HK-2 (cell line): ENCODE data around the gene PADI3.

ENCODE experiments used
- DNase-seq: peaks from one replicate; pipeline ENCODE4 v3.0.0-alpha.2; 2018; ENCODE audit not compliant: unreplicated experiment

Gene PADI3

DNA sequence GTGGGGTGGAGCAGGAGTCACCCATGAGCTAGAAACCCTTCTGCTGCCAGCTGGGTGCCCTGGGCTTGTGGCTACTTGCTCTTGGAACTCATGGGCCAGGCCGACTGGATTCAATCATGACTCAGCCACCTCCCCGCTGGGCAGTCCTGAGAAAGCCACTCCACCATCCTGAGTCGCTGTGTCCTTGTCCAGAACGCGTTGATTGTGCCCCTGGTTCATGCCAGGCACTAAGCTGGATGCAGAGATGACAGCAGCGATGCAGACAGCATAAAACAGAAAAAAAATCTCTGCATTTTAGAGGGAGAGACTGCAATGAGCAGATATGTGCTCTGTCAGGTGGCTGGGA is 33.4 kb upstream of the PADI3 start:
- DNase-seq, result peak; percentile 47

DNA sequence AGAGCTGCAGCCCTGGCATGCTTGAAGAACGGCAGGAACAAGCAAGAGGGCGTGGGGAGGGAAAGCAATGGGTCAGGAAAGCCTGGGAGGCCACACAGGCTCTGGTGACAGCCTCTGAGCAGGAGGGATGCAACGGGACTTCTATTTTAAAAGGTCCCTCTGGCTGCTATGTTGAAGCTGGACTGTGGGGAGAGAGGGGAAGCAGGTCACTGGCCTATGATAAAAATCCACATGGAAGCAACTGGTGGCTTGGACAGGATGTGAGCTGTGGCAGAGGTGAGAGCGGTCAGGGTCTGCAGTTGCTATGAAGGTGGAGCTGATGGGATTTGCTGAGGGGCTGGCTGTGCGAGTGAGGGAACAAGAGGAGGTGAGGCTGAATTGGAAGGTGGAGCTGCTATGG is 32.8 kb upstream of the PADI3 start:
- no peak for DNase-seq

DNA sequence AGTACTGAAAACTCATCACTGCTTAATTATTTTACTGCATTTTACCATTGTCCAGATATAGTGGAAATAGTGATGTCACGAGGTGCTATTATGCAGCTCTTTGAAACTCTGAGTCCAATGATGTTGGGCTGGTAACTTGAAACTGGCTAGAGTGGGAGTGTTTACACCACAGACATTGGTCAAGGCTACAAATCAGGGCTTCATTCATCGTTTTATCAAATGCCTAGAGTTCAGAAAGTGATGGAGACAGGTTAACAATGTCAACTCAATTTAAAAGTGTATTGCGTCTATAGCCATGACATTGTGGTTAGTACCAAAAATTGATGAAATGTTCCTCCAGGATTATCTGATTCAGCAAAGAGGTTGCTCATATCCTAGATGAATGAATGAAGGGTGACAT is 31.3 kb upstream of the PADI3 start:
- DNase-seq, result no peak

- no peak for DNase-seq
These were observed 30.0 kb upstream of the PADI3 start for GRCh38 chr1:17218939-17219338.

DNA sequence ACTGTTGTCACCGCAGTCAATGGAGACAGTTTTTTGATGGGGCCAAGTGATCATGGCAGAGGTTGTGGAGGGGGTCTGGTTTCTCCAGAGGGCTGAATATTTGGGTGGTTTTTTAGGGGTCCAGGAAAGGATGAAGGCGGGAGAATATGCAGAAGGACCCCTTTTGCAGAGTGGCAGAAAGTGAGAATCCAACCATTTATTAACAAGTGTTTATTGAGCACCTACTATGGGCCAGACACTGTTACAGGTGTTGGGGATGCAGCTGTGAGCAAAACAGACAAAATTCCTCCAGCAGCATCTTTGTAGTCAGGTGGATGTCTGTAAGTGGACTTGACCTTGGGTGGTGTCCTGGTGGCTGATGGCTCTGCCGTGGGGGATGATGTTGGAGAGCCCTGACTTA is 28.6 kb upstream of the PADI3 start:
- DNase-seq, result no peak

DNA sequence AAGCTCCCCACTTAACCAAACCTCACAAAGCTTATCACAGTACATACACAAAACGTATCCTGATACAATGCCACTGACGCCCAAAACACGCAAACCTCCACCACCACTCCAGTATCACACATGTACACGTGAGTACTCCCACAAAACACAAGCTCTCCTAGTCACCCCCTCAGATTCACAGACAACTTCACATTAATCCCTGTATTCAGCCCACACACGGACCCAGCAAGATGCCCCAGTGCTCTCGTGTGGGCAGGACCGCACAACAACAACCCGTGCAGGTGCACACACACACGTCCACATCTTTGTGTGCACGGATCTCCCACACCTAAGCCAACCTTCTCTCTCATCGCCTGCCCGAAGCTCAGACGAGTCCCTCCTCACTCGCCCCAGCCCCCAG is 26.3 kb upstream of the PADI3 start:
- no peak for DNase-seq

- no peak for DNase-seq
These were observed 24.5 kb upstream of the PADI3 start for GRCh38 chr1:17224434-17224833.

GRCh38 chr1:17225140-17225539 is 23.8 kb upstream of the PADI3 start:
- no peak for DNase-seq

DNA sequence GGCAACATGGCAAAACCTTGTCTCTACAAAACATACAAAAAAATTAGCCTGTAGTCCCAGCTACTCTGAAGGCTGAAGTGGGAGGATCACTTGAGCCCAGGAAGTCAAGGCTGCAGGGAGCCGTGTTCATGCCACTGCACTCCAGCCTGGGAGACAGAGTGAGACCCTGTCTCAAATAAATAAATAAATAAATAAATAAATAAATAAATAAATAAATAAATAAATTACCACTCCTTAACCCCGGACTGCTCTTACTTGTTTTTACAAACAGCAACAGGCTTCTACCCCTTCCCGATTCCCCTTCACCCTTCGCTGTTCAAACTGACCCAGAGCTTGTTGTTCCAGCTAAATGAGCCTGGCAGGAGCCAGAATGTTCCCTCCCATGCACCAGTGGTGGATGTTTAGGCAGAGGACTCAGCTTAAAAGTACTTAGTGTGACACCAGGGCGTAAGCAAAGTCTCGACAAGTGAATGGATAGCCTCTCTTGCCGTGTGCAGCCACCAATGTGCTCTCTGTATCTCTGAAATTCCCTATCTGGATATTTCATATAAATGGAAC is 21.5 kb upstream of the PADI3 start:
- no peak for DNase-seq

DNA sequence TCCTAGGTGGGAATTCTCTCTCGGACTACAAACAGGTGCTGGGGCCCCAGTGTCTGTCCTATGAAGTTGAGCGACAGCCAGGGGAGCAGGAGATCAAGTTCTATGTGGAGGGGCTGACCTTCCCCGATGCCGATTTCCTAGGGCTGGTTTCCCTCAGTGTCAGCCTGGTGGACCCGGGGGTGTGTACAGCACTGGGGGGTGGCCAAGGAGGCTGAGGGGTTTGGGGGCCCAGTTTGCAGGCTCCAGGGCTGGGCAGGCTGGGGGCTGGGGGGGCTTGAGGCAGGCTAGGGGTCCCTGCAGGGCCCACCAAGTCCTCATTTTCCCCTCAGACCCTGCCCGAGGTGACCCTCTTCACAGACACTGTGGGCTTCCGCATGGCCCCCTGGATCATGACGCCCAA is 20.3 kb upstream of the PADI3 start:
- DNase-seq, result no peak

DNA sequence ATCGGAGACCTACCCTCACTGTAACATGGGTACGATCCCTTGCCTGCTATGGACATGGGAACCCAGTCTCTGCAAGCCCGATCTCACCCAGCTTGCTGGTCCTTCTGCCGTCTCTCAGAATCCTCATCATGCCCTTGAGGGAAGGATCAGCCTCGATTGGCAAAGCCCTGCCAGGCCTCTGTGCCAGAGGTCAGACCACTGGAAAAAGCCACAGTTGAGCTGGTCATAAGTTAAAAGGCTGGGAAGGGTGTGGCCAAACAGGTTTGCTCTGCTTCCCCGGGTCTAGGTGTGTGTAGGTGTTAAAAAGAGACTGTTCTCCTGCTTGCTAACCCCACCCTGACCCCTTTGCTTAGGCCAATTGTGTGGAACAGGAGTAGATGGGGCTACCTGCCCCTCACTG is 19.5 kb upstream of the PADI3 start:
- DNase-seq, result no peak

GRCh38 chr1:17230106-17230505 is 18.8 kb upstream of the PADI3 start:
- DNase-seq, result no peak

- no peak for DNase-seq
These were observed 18.1 kb upstream of the PADI3 start for GRCh38 chr1:17230671-17231310.

DNA sequence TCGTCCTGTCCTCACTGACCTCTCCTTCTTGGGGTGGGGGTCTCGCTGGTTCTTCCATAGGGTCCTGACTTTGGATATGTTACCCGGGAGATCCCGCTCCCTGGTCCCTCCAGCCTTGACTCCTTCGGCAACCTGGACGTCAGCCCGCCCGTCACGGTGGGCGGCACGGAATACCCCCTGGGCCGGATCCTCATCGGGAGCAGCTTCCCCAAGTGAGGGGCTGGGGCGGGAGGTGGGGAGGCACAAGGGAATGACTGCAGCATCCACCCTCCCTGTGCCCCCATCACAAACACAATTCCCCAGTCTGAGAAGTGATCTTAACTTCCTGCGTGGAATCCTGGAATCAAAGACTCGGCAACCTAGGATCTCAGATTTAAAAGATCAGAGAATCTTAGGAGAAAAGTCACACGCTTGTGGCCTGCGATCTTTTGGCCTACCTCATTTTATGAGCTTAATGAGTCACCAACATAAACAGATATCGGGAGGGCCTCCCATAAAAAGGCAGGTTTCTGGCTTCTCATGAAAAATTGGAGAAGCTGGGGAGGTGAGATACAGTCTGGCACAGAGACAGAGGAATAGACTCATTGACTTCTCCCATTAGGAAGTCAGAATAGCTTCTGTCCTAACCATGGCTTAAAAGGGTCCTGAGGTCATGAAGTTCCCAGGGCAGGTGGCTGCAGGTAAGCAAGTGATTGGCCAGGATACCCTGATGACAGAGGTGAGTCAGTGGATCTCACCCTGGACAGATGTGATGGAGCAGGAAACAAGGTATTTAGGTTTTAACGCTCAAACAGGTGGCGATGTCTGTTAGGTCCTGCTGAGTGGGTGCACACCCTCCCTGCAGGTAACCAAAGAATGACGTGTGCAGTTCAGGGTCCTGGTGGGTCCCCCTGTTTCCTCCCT is 15.9 kb upstream of the PADI3 start:
- peak; percentile 70 for DNase-seq

GRCh38 chr1:17233675-17234320 is 15.1 kb upstream of the PADI3 start:
- DNase-seq, result peak; percentile 97

DNA sequence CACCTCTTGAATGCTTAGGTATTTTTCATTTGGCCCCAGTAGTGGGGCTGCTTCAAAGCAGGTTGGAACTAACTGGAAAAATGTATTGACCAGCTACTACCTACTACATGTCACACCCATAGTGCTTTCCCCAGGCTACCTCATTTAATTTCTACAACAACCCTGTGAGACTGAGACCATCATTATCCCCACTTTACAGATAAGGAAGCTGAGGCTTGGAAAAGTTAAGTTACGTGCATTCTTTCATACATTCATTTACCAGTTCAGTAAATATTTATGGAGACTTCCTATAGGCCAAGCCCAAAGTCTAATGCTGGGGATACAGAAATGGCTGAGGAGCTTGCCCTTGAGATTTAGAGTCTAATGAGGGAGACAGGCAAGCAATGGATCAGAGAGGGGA is 14.5 kb upstream of the PADI3 start:
- no peak for DNase-seq

DNA sequence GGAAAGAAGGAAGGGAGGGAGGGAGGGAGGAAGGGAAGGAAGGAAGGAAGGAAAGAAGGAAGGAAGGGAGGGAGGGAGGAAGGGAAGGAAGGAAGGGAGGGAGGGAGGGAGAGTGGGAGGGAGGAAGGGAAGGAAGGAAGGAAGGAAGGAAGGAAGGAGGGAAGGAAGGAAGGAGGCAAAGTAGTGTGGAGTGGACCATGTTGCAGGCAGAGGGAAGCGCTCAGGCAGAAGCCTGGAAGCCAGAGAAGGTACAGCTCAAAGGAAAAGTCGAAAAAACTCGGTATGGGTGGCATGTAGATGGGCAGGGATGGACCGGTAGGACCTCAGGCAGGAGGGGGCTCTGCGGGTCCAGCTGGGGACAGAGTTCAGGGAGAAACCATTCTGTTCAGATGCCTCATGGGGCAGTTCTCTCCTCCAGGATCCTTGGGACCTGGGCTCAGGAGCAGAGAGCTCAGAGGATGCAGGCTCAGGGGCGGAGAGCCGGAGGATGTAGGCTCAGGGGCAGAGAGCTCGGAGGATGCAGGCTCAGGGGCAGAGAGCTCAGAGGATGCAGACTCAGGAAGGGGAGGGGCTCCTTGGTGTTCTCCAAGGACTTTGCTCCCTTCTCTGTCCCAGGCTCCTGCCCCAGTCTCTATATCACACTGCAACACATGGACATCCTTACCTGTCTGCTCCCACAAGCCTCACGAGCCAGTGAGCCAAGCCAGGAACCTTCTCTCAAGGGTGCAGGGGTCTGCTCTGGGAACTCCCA is 13.6 kb upstream of the PADI3 start:
- no peak for DNase-seq

- peak; percentile 97 for DNase-seq
These were observed 11.9 kb upstream of the PADI3 start for GRCh38 chr1:17236779-17237560.

- DNase-seq, result no peak
These were observed 11.4 kb upstream of the PADI3 start for GRCh38 chr1:17237561-17237903.

GRCh38 chr1:17239420-17239819 is 9.5 kb upstream of the PADI3 start:
- DNase-seq, result peak; percentile 63
